CD14-positive monocyte (primary cell): ENCODE measurements around the gene PIGV. TPM values are rescaled to one million over a fixed set of nuclear protein-coding genes. Genes with fewer than 3 reads are reported as not detected.

Experiments used
- DNase-seq, 3 donors: peaks; one replicate each; pipeline ENCODE4 v3.0.0-alpha.2; 2011 to 2022
- H2AFZ ChIP-seq: 2 replicates; pipeline ENCODE4 v1.6.0; 2012; ENCODE audit warnings: mild to moderate bottlenecking, low read depth, low read length, inconsistent platforms; ENCODE audit not compliant: insufficient read depth, poor library complexity, severe bottlenecking
- H3K27ac ChIP-seq, 2 donors: 1 replicate in 1 of 2; 2 replicates in 1 of 2; pipeline ENCODE4 v1.5.1; 2012 to 2013; ENCODE audit warnings: low read length in 2 of 2, control low read depth in 1 of 2, inconsistent platforms in 1 of 2, low read depth in 1 of 2, mild to moderate bottlenecking in 1 of 2
- H3K27me3 ChIP-seq, 2 donors: one replicate each; pipeline versions ENCODE4 v1.6.0 to v1.6.1; 2011 to 2013; ENCODE audit warnings: low read length in 2 of 2; ENCODE audit not compliant: control insufficient read depth in 2 of 2, insufficient read depth in 2 of 2
- H3K36me3 ChIP-seq, 2 donors: replicated peaks in 1 of 2; 1 replicate in 1 of 2; 2 replicates in 1 of 2; pipeline versions ENCODE4 v1.5.1 to v1.6.1; 2012 to 2013; ENCODE audit warnings: low read length in 2 of 2, control low read depth in 1 of 2, inconsistent platforms in 1 of 2, mild to moderate bottlenecking in 1 of 2; ENCODE audit not compliant: insufficient read depth in 2 of 2, control insufficient read depth in 1 of 2
- H3K4me1 ChIP-seq, 2 donors: 1 replicate in 1 of 2; 2 replicates in 1 of 2; pipeline versions ENCODE4 v1.5.1 to v1.6.1; 2012 to 2013; ENCODE audit warnings: low read length in 2 of 2, control low read depth in 1 of 2, inconsistent platforms in 1 of 2, mild to moderate bottlenecking in 1 of 2, moderate library complexity in 1 of 2; ENCODE audit not compliant: insufficient read depth in 2 of 2, control insufficient read depth in 1 of 2
- H3K4me2 ChIP-seq: replicated peaks from 2 replicates; pipeline ENCODE3; 2012; ENCODE audit warnings: low read length, moderate library complexity, mild to moderate bottlenecking; ENCODE audit not compliant: poor library complexity, severe bottlenecking; ENCODE audit errors: extremely low read depth
- H3K4me3 ChIP-seq, 3 experiments: fragments of 200-600 bp in 1 of 3; sonication (generic) in 1 of 3; replicated peaks in 1 of 3; 1 replicate in 2 of 3; 2 replicates in 1 of 3; pipeline ENCODE4 v1.5.1; 2011 to 2013; ENCODE audit warnings: low read length in 3 of 3, mild to moderate bottlenecking in 3 of 3, control low read depth in 2 of 3, low read depth in 2 of 3, inconsistent platforms in 1 of 3, moderate library complexity in 1 of 3
- H3K79me2 ChIP-seq: 2 replicates; pipeline ENCODE4 v1.6.0; 2012; ENCODE audit warnings: mild to moderate bottlenecking, control low read depth, inconsistent platforms, low read length, moderate library complexity; ENCODE audit not compliant: insufficient read depth
- H3K9ac ChIP-seq: 2 replicates; pipeline ENCODE4 v1.6.0; 2017; ENCODE audit warnings: low read length, mild to moderate bottlenecking; ENCODE audit not compliant: insufficient read depth, poor library complexity, severe bottlenecking
- H3K9me3 ChIP-seq, 2 donors: replicated peaks in 1 of 2; 1 replicate in 1 of 2; 2 replicates in 1 of 2; pipeline versions ENCODE4 v1.5.1 to v1.6.1; 2012 to 2013; ENCODE audit warnings: low read length in 2 of 2, control low read depth in 1 of 2; ENCODE audit not compliant: control insufficient read depth in 1 of 2, insufficient read depth in 1 of 2
- H4K20me1 ChIP-seq: 2 replicates; pipeline ENCODE4 v1.6.0; 2012; ENCODE audit warnings: mild to moderate bottlenecking, low read length, control low read depth, moderate library complexity; ENCODE audit not compliant: insufficient read depth
- H3K27ac Mint-ChIP-seq, 7 donors: one replicate each; pipeline ENCODE4 v1.8.0; 2020; ENCODE audit warnings: mild to moderate bottlenecking in 7 of 7, mixed read lengths in 7 of 7, moderate library complexity in 6 of 7, inconsistent platforms in 2 of 7
- H3K27me3 Mint-ChIP-seq, 3 donors: one replicate each; pipeline ENCODE4 v1.8.0; 2021 to 2022; ENCODE audit warnings: low read depth in 3 of 3, mild to moderate bottlenecking in 3 of 3, mixed read lengths in 3 of 3, moderate library complexity in 3 of 3, inconsistent platforms in 1 of 3
- H3K36me3 Mint-ChIP-seq, 2 donors: one replicate each; pipeline ENCODE4 v1.8.0; 2020; ENCODE audit warnings: mixed read lengths in 2 of 2, inconsistent platforms in 1 of 2, mild to moderate bottlenecking in 1 of 2
- H3K4me1 Mint-ChIP-seq: one replicate; pipeline ENCODE4 v1.8.0; 2020; ENCODE audit warnings: mild to moderate bottlenecking, mixed read lengths
- H3K4me3 Mint-ChIP-seq, 2 donors: one replicate each; pipeline ENCODE4 v1.8.0; 2020; ENCODE audit warnings: mild to moderate bottlenecking in 2 of 2, mixed read lengths in 2 of 2, moderate library complexity in 1 of 2
- H3K9me3 Mint-ChIP-seq, 7 donors: one replicate each; pipeline ENCODE4 v1.8.0; 2020 to 2022; ENCODE audit warnings: mixed read lengths in 7 of 7, mild to moderate bottlenecking in 6 of 7, moderate library complexity in 6 of 7, inconsistent platforms in 2 of 7
- CTCF ChIP-seq: fragments of 200-600 bp; IDR thresholded peaks from one replicate; pipeline ENCODE4 v1.8.0; 2022; ENCODE audit warnings: antibody characterized with exemption, mild to moderate bottlenecking
- WGBS: methylation state at CpG from one replicate; pipeline ENCODE4 v1.1.5; 2013; ENCODE audit warnings: missing lambda C conversion rate; ENCODE audit not compliant: insufficient coverage; 5-methylcytosine and 5-hydroxymethylcytosine counted together
- intact Hi-C, 2 donors: fragments of 100-400 bp; cut with micrococcal nuclease; formaldehyde crosslinking; loops; one replicate each; pipeline versions ENCODE4 v1.15.0 to v1.15.1; 2023
- polyA plus RNA-seq, 3 donors: library from polyadenylated mRNA; depleted of rRNA in 1 of 3; unstranded in 2 of 3; stranded (reverse) in 1 of 3; fragments of 300-500 nt in 2 of 3; fragments of >200 nt in 1 of 3; fragmentation: Illumina TruSeq in 2 of 3; gene quantifications; 1 replicate in 2 of 3; 2 replicates in 1 of 3; pipeline ENCODE4 v1.2.3, GENCODE V29; 2012 to 2021

The PIGV gene
- polyA plus RNA-seq, 3 donors, result 5.7 to 9.5 (median 8.3) TPM

- Mint-ChIP-seq H3K36me3 (peaks cover 58 to 82% of the 10 kb centered on the region in 2 donors), H3K4me3 (no peak overlapping the region), H3K9me3 (no peaks in the 10 kb centered on the region), H3K27me3 (no peaks in the 10 kb centered on the region), H3K27ac (peak overlapping the region in 6 of 7 donors; percentile 12 to 63 (median 36)), H3K4me1 (peaks cover 8% of the 10 kb centered on the region)
- H3K4me2 ChIP-seq, result no peak overlapping the region
- H3K9me3 ChIP-seq, result no peaks in the 10 kb centered on the region
- H3K36me3 ChIP-seq, result peaks cover 64 to 100% of the 10 kb centered on the region in 2 donors
- intact Hi-C loops, result no loop called here
- DNase-seq, result no peak
- no peaks in the 10 kb centered on the region for H3K4me1 ChIP-seq
- H3K27ac ChIP-seq, result peak overlapping the region in 1 of 2 donors; percentile 48
- peaks cover 100% of the 10 kb centered on the region for H4K20me1 ChIP-seq
- H3K79me2 ChIP-seq, result peaks cover 100% of the 10 kb centered on the region
- no peak overlapping the region for H3K9ac ChIP-seq
- H3K4me3 ChIP-seq, result no peak overlapping the region
- H2AFZ ChIP-seq, result no peak overlapping the region
- no peaks in the 10 kb centered on the region for H3K27me3 ChIP-seq
- no peak for TF ChIP-seq CTCF
- WGBS, result 100% methylated on average over 1 of the region's 5 CpGs
Observed at GRCh38 chr1:26754086-26754874, 33.5 kb upstream of the PIGV start.

DNA sequence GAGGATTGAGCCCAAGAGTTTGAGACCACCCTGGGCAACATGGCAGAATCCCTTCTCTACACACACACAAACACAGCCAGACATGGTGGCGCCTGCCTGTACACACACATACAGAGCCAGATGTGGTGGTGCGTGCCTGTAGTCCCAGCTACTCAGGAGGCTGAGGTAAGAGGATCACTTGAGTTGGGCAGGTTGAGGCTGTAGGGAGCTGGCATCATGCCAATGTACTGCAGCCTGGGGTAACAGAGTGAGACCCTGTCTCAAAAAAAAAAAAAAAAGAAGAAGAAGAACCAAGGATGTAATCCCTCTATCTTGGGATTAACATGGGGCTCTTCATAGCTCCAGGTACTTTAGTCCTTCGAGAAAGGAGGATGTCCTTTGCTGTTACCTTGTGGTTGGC, 29.4 kb upstream of the PIGV start:
- peaks cover 100% of the 10 kb centered on the region for H4K20me1 ChIP-seq
- DNase-seq, result no peak
- peak overlapping the region in 4 of 7 donors; percentile 6 to 74 (median 67) for H3K27ac Mint-ChIP-seq
- H3K27me3 ChIP-seq, result no peaks in the 10 kb centered on the region
- H3K36me3 ChIP-seq, result peaks cover 66 to 99% of the 10 kb centered on the region in 2 donors
- H3K4me2 ChIP-seq, result no peak overlapping the region
- intact Hi-C loops, result no loop called here
- H3K4me1 Mint-ChIP-seq, result no peaks in the 10 kb centered on the region
- H3K27ac ChIP-seq, result peak overlapping the region in 1 of 2 donors; percentile 58
- no peak for TF ChIP-seq CTCF
- 80% methylated on average over 1 of the region's 3 CpGs for WGBS
- H3K27me3 Mint-ChIP-seq, result no peaks in the 10 kb centered on the region
- H3K36me3 Mint-ChIP-seq, result peaks cover 58 to 81% of the 10 kb centered on the region in 2 donors
- H3K79me2 ChIP-seq, result peaks cover 100% of the 10 kb centered on the region
- H3K9me3 ChIP-seq, result no peaks in the 10 kb centered on the region
- no peak overlapping the region for H3K4me3 Mint-ChIP-seq
- H3K9ac ChIP-seq, result no peak overlapping the region
- no peaks in the 10 kb centered on the region for H3K4me1 ChIP-seq
- H3K4me3 ChIP-seq, result no peak overlapping the region
- H2AFZ ChIP-seq, result no peak overlapping the region
- H3K9me3 Mint-ChIP-seq, result no peaks in the 10 kb centered on the region
